Endodermal cell (in vitro differentiated cells): ENCODE measurements around the gene USP17L19. TPM values are rescaled to one million over a fixed set of nuclear protein-coding genes. Genes with fewer than 3 reads are reported as not detected.
"Not testable (repeated sequence)": the region's sequence is repeated elsewhere in the genome, so short reads cannot be mapped to it uniquely, and the experiment has no call there.

Experiments
- DNase-seq: peaks from one replicate; pipeline ENCODE4 v3.0.0-alpha.2; 2017
- H3K27ac ChIP-seq: 2 replicates; pipeline ENCODE4 v1.5.1; 2013; ENCODE audit warnings: mild to moderate bottlenecking, low read depth, low read length, moderate library complexity
- H3K27me3 ChIP-seq: 2 replicates; pipeline ENCODE4 v1.6.1; 2013; ENCODE audit warnings: mild to moderate bottlenecking, low read length, moderate library complexity; ENCODE audit not compliant: insufficient read depth, control insufficient read depth, poor library complexity, severe bottlenecking
- H3K36me3 ChIP-seq: 2 replicates; pipeline ENCODE4 v1.7.0; 2013; ENCODE audit warnings: mild to moderate bottlenecking, low read length, moderate library complexity; ENCODE audit not compliant: control insufficient read depth, insufficient read depth
- H3K4me1 ChIP-seq: one replicate; pipeline ENCODE4 v1.7.0; 2013; ENCODE audit warnings: low read length; ENCODE audit not compliant: control insufficient read depth, insufficient read depth
- H3K4me3 ChIP-seq: 2 replicates; pipeline ENCODE4 v1.5.1; 2013; ENCODE audit warnings: mild to moderate bottlenecking, low read length, moderate library complexity
- H3K9ac ChIP-seq: 2 replicates; pipeline ENCODE4 v1.6.1; 2013; ENCODE audit warnings: mild to moderate bottlenecking, low read length, moderate library complexity; ENCODE audit not compliant: poor library complexity, severe bottlenecking; ENCODE audit errors: extremely low read depth
- H3K9me3 ChIP-seq: 2 replicates; pipeline ENCODE4 v1.6.1; 2013; ENCODE audit warnings: mild to moderate bottlenecking, low read length, moderate library complexity; ENCODE audit not compliant: control insufficient read depth
- H3K27ac Mint-ChIP-seq: 2 replicates; pipeline ENCODE4 v1.8.0; 2020; ENCODE audit warnings: mixed read lengths
- H3K27me3 Mint-ChIP-seq: 2 replicates; pipeline ENCODE4 v1.8.0; 2021; ENCODE audit warnings: mild to moderate bottlenecking, mixed read lengths; ENCODE audit not compliant: insufficient read depth
- H3K36me3 Mint-ChIP-seq: 2 replicates; pipeline ENCODE4 v1.8.0; 2020; ENCODE audit warnings: low read depth, mixed read lengths
- H3K4me1 Mint-ChIP-seq: 2 replicates; pipeline ENCODE4 v1.8.0; 2020; ENCODE audit warnings: mixed read lengths
- H3K4me3 Mint-ChIP-seq: 2 replicates; pipeline ENCODE4 v1.8.0; 2020; ENCODE audit warnings: mild to moderate bottlenecking, moderate library complexity, mixed read lengths
- H3K9me3 Mint-ChIP-seq: 2 replicates; pipeline ENCODE4 v1.8.0; 2020; ENCODE audit warnings: mild to moderate bottlenecking, mixed read lengths
- WGBS, 2 experiments: methylation state at CpG; one replicate each; pipeline versions ENCODE4 v1.1.5 to v1.1.7; 2013; ENCODE audit warnings: missing lambda C conversion rate in 2 of 2, mixed read lengths in 1 of 2; ENCODE audit not compliant: insufficient coverage in 1 of 2, insufficient read length in 1 of 2; 5-methylcytosine and 5-hydroxymethylcytosine counted together
- total RNA-seq, 2 donors: library from RNA; stranded (reverse); fragmentation: NEBNext Ultra II Directional in 1 of 2; extraction: Animal tissue kit (Norgen Biotek cat#: 25700) in 1 of 2; gene quantifications; 2 replicates in 1 of 2; 3 replicates in 1 of 2; pipeline ENCODE4 v1.2.1, GENCODE V29; 2021

Gene USP17L19
- total RNA-seq, 2 donors from 2014 or later, result not detected

- WGBS, 2 experiments, result no CpG with 5 or more reads among the region's 15 CpGs
- not testable (repeated sequence) for H3K9me3 Mint-ChIP-seq, H3K27me3 ChIP-seq, H3K9me3 ChIP-seq, H3K9ac ChIP-seq, H3K4me1 Mint-ChIP-seq, H3K36me3 Mint-ChIP-seq, H3K4me1 ChIP-seq, DNase-seq, H3K27me3 Mint-ChIP-seq, H3K27ac Mint-ChIP-seq, H3K4me3 ChIP-seq, H3K27ac ChIP-seq, H3K4me3 Mint-ChIP-seq, H3K36me3 ChIP-seq
These were observed 14.1 kb downstream of the USP17L19 start, which contains the start of gene USP17L22 for GRCh38 chr4:9267319-9267718. Gene USP17L22, plus strand, starts transcription at chr4:9267619. Its CDS starts 0 bp downstream, at chr4:9267619.

DNA sequence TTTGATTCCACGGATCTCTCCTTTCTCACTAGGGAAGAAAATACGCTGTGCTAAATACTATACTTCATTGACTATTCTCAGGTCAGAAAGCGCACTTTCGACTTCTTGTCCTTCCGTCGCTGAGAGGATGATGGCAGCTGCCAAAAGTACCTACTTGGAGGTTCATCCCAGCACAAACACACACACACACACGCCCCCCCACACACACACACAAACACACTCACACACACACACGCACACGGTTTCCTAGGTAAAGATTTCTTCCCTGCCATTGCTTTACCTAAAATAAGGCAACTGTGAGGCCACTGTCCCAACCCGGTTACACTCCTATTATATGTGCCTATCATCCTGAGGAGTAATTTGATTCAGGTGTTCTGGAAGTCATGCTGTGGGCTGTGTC lies 18.5 kb downstream of the USP17L19 start:
- not testable (repeated sequence) for DNase-seq, H3K4me3 ChIP-seq, H3K4me1 ChIP-seq, H3K9me3 Mint-ChIP-seq, H3K27me3 ChIP-seq, H3K27ac ChIP-seq, H3K9ac ChIP-seq, H3K27ac Mint-ChIP-seq, H3K36me3 Mint-ChIP-seq, H3K36me3 ChIP-seq, H3K4me3 Mint-ChIP-seq, H3K9me3 ChIP-seq, H3K27me3 Mint-ChIP-seq, H3K4me1 Mint-ChIP-seq
- 57 to 76% methylated on average over 2 to 5 of the region's 10 CpGs for WGBS, 2 experiments

Other genes starting within 250 kb of the USP17L19 start
- gene FAM90A26, start 83.0 kb upstream of the USP17L19 start, total RNA-seq, result not detected
- gene USP17L10, start 42.7 kb upstream of the USP17L19 start, total RNA-seq, result not detected
- gene USP17L11, start 38.0 kb upstream of the USP17L19 start, total RNA-seq, result not detected
- not detected for gene USP17L12, start 33.2 kb upstream of the USP17L19 start, total RNA-seq
- not detected for gene USP17L13, start 28.5 kb upstream of the USP17L19 start, total RNA-seq
- not detected for gene USP17L15, start 19.0 kb upstream of the USP17L19 start, total RNA-seq
- gene USP17L17, start 9.5 kb upstream of the USP17L19 start, total RNA-seq, result not detected
- gene USP17L18, start 4.7 kb upstream of the USP17L19 start, total RNA-seq, result not detected
- not detected for gene USP17L20, start 4.7 kb downstream of the USP17L19 start, total RNA-seq
- gene USP17L21, start 9.5 kb downstream of the USP17L19 start, total RNA-seq, result not detected
- gene USP17L22, start 14.2 kb downstream of the USP17L19 start, total RNA-seq, result not detected
- not detected for gene USP17L24, start 71.8 kb downstream of the USP17L19 start, total RNA-seq
- not detected for gene USP17L25, start 76.5 kb downstream of the USP17L19 start, total RNA-seq
- gene USP17L26, start 81.3 kb downstream of the USP17L19 start, total RNA-seq, result not detected
- not detected for gene USP17L5, start 86.0 kb downstream of the USP17L19 start, total RNA-seq
- gene USP17L27, start 90.8 kb downstream of the USP17L19 start, total RNA-seq, result not detected
- not detected for gene USP17L28, start 95.5 kb downstream of the USP17L19 start, total RNA-seq
- gene USP17L29, start 100.3 kb downstream of the USP17L19 start, total RNA-seq, result not detected
- not detected for gene USP17L30, start 109.8 kb downstream of the USP17L19 start, total RNA-seq
- gene DEFB131A, start 191.0 kb downstream of the USP17L19 start, total RNA-seq, result not detected